SU-DHL-6 (cell line): ENCODE measurements around the gene FARS2.
"Not testable (repeated sequence)": the region's sequence is repeated elsewhere in the genome, so short reads cannot be mapped to it uniquely, and the experiment has no call there.

ENCODE experiments used
- EZH2phosphoT487 ChIP-seq: fragments of 200-600 bp; sonication (generic), shearing (Covaris generic); conservative IDR thresholded peaks from 2 replicates; pipeline ENCODE4 v1.6.1; 2018; ENCODE audit warnings: mild to moderate bottlenecking, antibody characterized with exemption, low read length, moderate library complexity, mixed read lengths
- TF ChIP-seq, protein P1 (sequence below): fragments of 200-600 bp; sonication (generic); IDR thresholded peaks from one replicate; pipeline ENCODE4 v1.5.1; 2017; ENCODE audit warnings: antibody characterized with exemption, mild to moderate bottlenecking, low read length, moderate library complexity; ENCODE audit not compliant: insufficient read depth, poor library complexity, severe bottlenecking

- TF ChIP-seq, protein P1, sequence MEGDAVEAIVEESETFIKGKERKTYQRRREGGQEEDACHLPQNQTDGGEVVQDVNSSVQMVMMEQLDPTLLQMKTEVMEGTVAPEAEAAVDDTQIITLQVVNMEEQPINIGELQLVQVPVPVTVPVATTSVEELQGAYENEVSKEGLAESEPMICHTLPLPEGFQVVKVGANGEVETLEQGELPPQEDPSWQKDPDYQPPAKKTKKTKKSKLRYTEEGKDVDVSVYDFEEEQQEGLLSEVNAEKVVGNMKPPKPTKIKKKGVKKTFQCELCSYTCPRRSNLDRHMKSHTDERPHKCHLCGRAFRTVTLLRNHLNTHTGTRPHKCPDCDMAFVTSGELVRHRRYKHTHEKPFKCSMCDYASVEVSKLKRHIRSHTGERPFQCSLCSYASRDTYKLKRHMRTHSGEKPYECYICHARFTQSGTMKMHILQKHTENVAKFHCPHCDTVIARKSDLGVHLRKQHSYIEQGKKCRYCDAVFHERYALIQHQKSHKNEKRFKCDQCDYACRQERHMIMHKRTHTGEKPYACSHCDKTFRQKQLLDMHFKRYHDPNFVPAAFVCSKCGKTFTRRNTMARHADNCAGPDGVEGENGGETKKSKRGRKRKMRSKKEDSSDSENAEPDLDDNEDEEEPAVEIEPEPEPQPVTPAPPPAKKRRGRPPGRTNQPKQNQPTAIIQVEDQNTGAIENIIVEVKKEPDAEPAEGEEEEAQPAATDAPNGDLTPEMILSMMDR: not testable (repeated sequence)
- TF ChIP-seq EZH2phosphoT487: not testable (repeated sequence)
Observed at GRCh38 chr6:5564746-5565145, 303.4 kb downstream of the FARS2 start.
